K562 (cell line): ENCODE results near the gene C9orf50. TPM values are rescaled to one million over a fixed set of nuclear protein-coding genes. Genes with fewer than 3 reads are reported as not detected.

Experiments
- ATAC-seq: fragments of 200-7000 bp; cut with Tn5 transposase; 3 replicates; pipeline ENCODE4 v1.9.1; 2020; ENCODE audit warnings: moderate library complexity
- BruUV-seq: library from RNA; stranded (reverse); fragments of 400-500 nt; replicated peaks from 2 replicates; lab custom pipeline; 2021; lab: Mats Ljungman, UMichigan
- CTCF ChIA-PET: fragments of 300-600 bp; formaldehyde crosslinking; extraction: SDS; loops from one replicate; lab custom pipeline; 2021; ENCODE audit warnings: low intra/inter-chr PET ratio; lab: Yijun Ruan, JAX
- POLR2A ChIA-PET: fragments of 300-600, 350-650 bp; sonication (Branson Sonifier 250); formaldehyde crosslinking; extraction: SDS; loops from one replicate; lab custom pipeline; 2021; ENCODE audit warnings: antibody characterized with exemption, inconsistent platforms; lab: Yijun Ruan, JAX
- DNase-seq, 4 experiments: peaks; one replicate each; pipeline versions ENCODE4 v3.0.0 to v3.0.0-alpha.2; 2011 to 2018; ENCODE audit warnings: low spot score in 3 of 4, mixed read lengths in 3 of 4; ENCODE audit errors: extremely low read depth in 1 of 4
- FAIRE-seq: peaks from 2 replicates; lab custom pipeline; 2011; peaks lifted over from hg19 to GRCh38; lab: Jason Lieb, UNC
- H2AFZ ChIP-seq: 2 replicates; pipeline ENCODE4 v1.6.0; 2011; ENCODE audit warnings: low read depth, low read length, control low read depth, inconsistent platforms
- H3K27ac ChIP-seq: fragments of 200-600 bp; 3 replicates; pipeline ENCODE4 v1.8.0; 2011; ENCODE audit warnings: low read depth, mild to moderate bottlenecking, control low read depth, inconsistent platforms, low read length, moderate library complexity, mixed read lengths; ENCODE audit errors: extremely low read depth
- H3K27me3 ChIP-seq, 2 experiments: fragments of 300-600 bp in 1 of 2; 2 replicates in 1 of 2; 3 replicates in 1 of 2; pipeline versions ENCODE4 v1.6.0 to v1.8.0; 2011; ENCODE audit warnings: inconsistent platforms in 2 of 2, low read length in 2 of 2, mild to moderate bottlenecking in 1 of 2, mixed read lengths in 1 of 2, moderate library complexity in 1 of 2; ENCODE audit not compliant: control insufficient read depth in 2 of 2, insufficient read depth in 2 of 2
- H3K36me3 ChIP-seq: fragments of 300-600 bp; 3 replicates; pipeline ENCODE4 v1.8.0; 2011; ENCODE audit warnings: mild to moderate bottlenecking, low read length, inconsistent platforms; ENCODE audit not compliant: control insufficient read depth, insufficient read depth
- H3K4me1 ChIP-seq, 2 experiments: fragments of 200-600 bp in 1 of 2; replicated peaks in 1 of 2; 2 replicates in 1 of 2; 3 replicates in 1 of 2; pipeline versions ENCODE4 v1.5.1 to v1.8.0; 2011; ENCODE audit warnings: inconsistent platforms in 2 of 2, low read length in 2 of 2, mild to moderate bottlenecking in 1 of 2, mixed read lengths in 1 of 2, moderate library complexity in 1 of 2; ENCODE audit not compliant: control insufficient read depth in 2 of 2, insufficient read depth in 2 of 2
- H3K4me2 ChIP-seq: 2 replicates; pipeline ENCODE4 v1.6.1; 2011; ENCODE audit warnings: low read length, control low read depth, inconsistent platforms, mixed read lengths; ENCODE audit not compliant: insufficient read depth
- H3K4me3 ChIP-seq: fragments of 200-600 bp; sonication (generic), shearing (Covaris generic); 2 replicates; pipeline ENCODE4 v1.5.1; 2016; ENCODE audit warnings: control low read depth, inconsistent platforms
- H3K79me2 ChIP-seq: fragments of 200-600 bp; 3 replicates; pipeline ENCODE4 v1.8.0; 2011; ENCODE audit warnings: low read length, inconsistent platforms; ENCODE audit not compliant: control insufficient read depth, insufficient read depth
- H3K9ac ChIP-seq, 2 experiments: 2 replicates each; pipeline versions ENCODE4 v1.6.0 to v1.6.1; 2011; ENCODE audit warnings: low read depth in 2 of 2, low read length in 2 of 2, control low read depth in 1 of 2, inconsistent platforms in 1 of 2, mild to moderate bottlenecking in 1 of 2, mixed read lengths in 1 of 2; ENCODE audit not compliant: insufficient read depth in 1 of 2
- H3K9me1 ChIP-seq: one replicate; pipeline ENCODE4 v1.6.0; 2011; ENCODE audit warnings: inconsistent platforms, mild to moderate bottlenecking, low read length, moderate library complexity; ENCODE audit not compliant: control insufficient read depth, insufficient read depth
- H3K9me3 ChIP-seq: replicated peaks from 2 replicates; pipeline ENCODE4 v1.5.1; 2011; ENCODE audit warnings: low read depth, low read length, inconsistent platforms; ENCODE audit not compliant: control insufficient read depth, insufficient read depth
- H4K20me1 ChIP-seq: replicated peaks from 2 replicates; pipeline ENCODE4 v1.6.1; 2011; ENCODE audit warnings: low read length, inconsistent platforms, mixed read lengths; ENCODE audit not compliant: control insufficient read depth, insufficient read depth
- CBX3 ChIP-seq, 2 experiments: IDR thresholded peaks; 1 replicate in 1 of 2; 2 replicates in 1 of 2; pipeline ENCODE4 v1.6.1; 2012; ENCODE audit warnings: inconsistent platforms in 2 of 2, low read length in 2 of 2, borderline replicate concordance in 1 of 2, control low read depth in 1 of 2
- MBD2 ChIP-seq: sonication (generic); IDR thresholded peaks from 2 replicates; pipeline ENCODE4 v1.6.1; 2016; ENCODE audit warnings: low read depth, borderline replicate concordance
- ZNF197 ChIP-seq: fragments of 200-800 bp; sonication (Bioruptor generic); IDR thresholded peaks from 2 replicates; pipeline ENCODE4 v1.6.1; 2016; ENCODE audit warnings: low read depth, missing genetic modification characterization, missing compliant biosample characterization
- ZNF316 ChIP-seq: fragments of 450-650 bp; IDR thresholded peaks from 2 replicates; pipeline ENCODE4 v1.6.1; 2016
- WGBS: fragments of 100-300 bp; shearing (Covaris generic); methylation state at CpG from one replicate; pipeline ENCODE4 v1.1.6; 2016; ENCODE audit warnings: low coverage, mixed read lengths; ENCODE audit not compliant: insufficient coverage; ENCODE audit errors: missing lambda C conversion rate; 5-methylcytosine and 5-hydroxymethylcytosine counted together
- in situ Hi-C: fragments of 300-500 bp; cut with MboI; formaldehyde crosslinking; loops from 4 replicates; pipeline ENCODE4 v1.15.0; 2018; ENCODE audit warnings: inconsistent platforms, mixed read lengths
- intact Hi-C: fragments of 100-400 bp; cut with micrococcal nuclease; formaldehyde crosslinking; loops from 2 replicates; pipeline ENCODE4 v1.14.2; 2022
- polyA plus RNA-seq, 8 experiments: library from polyadenylated mRNA; depleted of rRNA in 4 of 8; stranded (reverse) in 5 of 8; unstranded in 3 of 8; fragments of >200 nt; fragmentation: Nextera tagmentation in 2 of 8; fragmentation: Illumina TruSeq in 1 of 8; extraction: Ambion mirVana in 2 of 8; extraction: Trizol in 1 of 8; gene quantifications; 2 replicates each; pipeline versions ENCODE4 v1.2.1 to v1.2.3, GENCODE V29; 2011 to 2014; ENCODE audit warnings: inconsistent platforms in 1 of 8, missing spikeins in 1 of 8
- total RNA-seq, 7 experiments: library from RNA; depleted of rRNA in 6 of 7; stranded (reverse); fragments of >200 nt in 6 of 7; fragmentation: Illumina TruSeq in 2 of 7; extraction: Trizol in 2 of 7; gene quantifications; 2 replicates each; pipeline versions ENCODE4 v1.2.1 to v1.2.3, GENCODE V29; 2011 to 2021; ENCODE audit warnings: low replicate concordance in 1 of 7
- TF ChIP-seq, protein P1 (sequence below): sonication (generic); formaldehyde crosslinking; IDR thresholded peaks from 2 replicates; pipeline ENCODE4 v1.9.0; 2022; ENCODE audit warnings: mild to moderate bottlenecking, missing genetic modification reagents
- TF ChIP-seq, protein P2 (sequence below), 2 experiments: fragments of 150-350 bp in 1 of 2; IDR thresholded peaks; 2 replicates each; pipeline ENCODE4 v1.6.1; 2012 to 2016; ENCODE audit warnings: low read depth in 2 of 2, low read length in 2 of 2, mild to moderate bottlenecking in 1 of 2, moderate library complexity in 1 of 2

The C9orf50 gene
- total and polyA plus RNA-seq, 9 of the 15 experiments (the other 6 are each of a cell fraction or from before 2014, with no cell fraction given) = not detected

DNA sequence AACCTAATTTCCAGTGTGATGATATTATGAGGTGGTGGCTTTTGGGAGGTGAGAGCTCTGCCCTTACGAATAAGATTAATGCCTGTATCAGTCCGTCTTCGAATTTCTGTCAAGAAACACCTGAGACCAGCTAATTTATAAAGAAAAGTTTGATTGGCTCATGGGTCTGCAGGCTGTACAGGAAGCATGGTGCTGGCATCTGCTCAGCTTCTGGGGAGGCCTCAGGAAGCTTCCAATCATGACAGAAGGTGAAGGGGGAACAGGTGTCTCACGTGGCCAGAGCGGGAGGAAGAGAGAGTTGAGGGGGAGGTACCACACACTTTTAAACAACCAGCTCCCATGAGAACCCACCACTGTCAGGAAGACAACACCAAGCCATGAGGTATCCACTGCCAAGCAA lies 46.9 kb downstream of the C9orf50 start (continued):
- TF ChIP-seq, protein P1, sequence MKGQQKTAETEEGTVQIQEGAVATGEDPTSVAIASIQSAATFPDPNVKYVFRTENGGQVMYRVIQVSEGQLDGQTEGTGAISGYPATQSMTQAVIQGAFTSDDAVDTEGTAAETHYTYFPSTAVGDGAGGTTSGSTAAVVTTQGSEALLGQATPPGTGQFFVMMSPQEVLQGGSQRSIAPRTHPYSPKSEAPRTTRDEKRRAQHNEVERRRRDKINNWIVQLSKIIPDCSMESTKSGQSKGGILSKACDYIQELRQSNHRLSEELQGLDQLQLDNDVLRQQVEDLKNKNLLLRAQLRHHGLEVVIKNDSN = no peak
- no peak for TF ChIP-seq ZNF197 (CRISPR knock-in tag)
- TF ChIP-seq ZNF316 = peak; percentile 78
- TF ChIP-seq, protein P2, sequence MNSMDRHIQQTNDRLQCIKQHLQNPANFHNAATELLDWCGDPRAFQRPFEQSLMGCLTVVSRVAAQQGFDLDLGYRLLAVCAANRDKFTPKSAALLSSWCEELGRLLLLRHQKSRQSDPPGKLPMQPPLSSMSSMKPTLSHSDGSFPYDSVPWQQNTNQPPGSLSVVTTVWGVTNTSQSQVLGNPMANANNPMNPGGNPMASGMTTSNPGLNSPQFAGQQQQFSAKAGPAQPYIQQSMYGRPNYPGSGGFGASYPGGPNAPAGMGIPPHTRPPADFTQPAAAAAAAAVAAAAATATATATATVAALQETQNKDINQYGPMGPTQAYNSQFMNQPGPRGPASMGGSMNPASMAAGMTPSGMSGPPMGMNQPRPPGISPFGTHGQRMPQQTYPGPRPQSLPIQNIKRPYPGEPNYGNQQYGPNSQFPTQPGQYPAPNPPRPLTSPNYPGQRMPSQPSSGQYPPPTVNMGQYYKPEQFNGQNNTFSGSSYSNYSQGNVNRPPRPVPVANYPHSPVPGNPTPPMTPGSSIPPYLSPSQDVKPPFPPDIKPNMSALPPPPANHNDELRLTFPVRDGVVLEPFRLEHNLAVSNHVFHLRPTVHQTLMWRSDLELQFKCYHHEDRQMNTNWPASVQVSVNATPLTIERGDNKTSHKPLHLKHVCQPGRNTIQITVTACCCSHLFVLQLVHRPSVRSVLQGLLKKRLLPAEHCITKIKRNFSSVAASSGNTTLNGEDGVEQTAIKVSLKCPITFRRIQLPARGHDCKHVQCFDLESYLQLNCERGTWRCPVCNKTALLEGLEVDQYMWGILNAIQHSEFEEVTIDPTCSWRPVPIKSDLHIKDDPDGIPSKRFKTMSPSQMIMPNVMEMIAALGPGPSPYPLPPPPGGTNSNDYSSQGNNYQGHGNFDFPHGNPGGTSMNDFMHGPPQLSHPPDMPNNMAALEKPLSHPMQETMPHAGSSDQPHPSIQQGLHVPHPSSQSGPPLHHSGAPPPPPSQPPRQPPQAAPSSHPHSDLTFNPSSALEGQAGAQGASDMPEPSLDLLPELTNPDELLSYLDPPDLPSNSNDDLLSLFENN (IDR thresholded peaks at IDR 0.05; ENCODE audit: low read depth in 2 of 2, low read length in 2 of 2) = no peak

DNA sequence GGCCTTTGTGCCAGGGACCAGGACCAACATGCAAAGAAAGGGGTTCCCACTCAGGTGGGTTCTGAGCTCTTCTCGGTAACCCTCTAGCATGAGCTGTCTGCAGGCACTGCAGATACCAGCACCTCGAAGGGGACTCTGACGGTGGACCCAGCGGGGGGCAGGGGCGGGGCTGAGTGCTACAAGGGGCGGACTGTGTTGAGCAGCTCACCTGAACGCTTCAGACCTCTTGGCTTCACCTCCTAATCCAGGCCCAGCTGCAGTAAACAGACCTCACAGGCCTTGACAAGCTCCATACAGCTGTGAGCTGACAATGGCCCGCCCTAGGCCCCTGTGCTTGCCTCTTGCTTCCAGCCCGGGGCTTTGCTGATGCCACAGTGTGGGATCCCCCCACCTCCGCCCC lies 48.4 kb downstream of the C9orf50 start:
- in situ Hi-C loops = no loop called here
- BruUV-seq = no TSS peak
- FAIRE-seq = no peak

More for the DNA sequence above, 48.4 kb downstream of the C9orf50 start:
- intact Hi-C loops = no loop called here
- DNase-seq (no peak), ATAC-seq (no peak)
- H3K9me3 ChIP-seq = peaks cover 1% of the 10 kb centered on the region
- H3K36me3 ChIP-seq = no peaks in the 10 kb centered on the region
- no peak overlapping the region for H2AFZ ChIP-seq
- no peaks in the 10 kb centered on the region for H3K27me3 ChIP-seq
- no peak overlapping the region for H3K4me3 ChIP-seq
- no peaks in the 10 kb centered on the region for H3K79me2 ChIP-seq
- H3K4me1 ChIP-seq = peaks cover 27 to 54% of the 10 kb centered on the region in 2 experiments
- no peaks in the 10 kb centered on the region for H3K9me1 ChIP-seq
- no peak overlapping the region for H3K9ac ChIP-seq
- no peaks in the 10 kb centered on the region for H4K20me1 ChIP-seq
- H3K4me2 ChIP-seq = no peak overlapping the region
- 82% methylated on average over 7 of the region's 10 CpGs for WGBS
- POLR2A ChIA-PET = interaction anchor here (1.9 kb wide), 1 partner anchor 26 kb away, joined by 6 read pairs; no protein-coding TSS in a partner anchor
- no peak overlapping the region for H3K27ac ChIP-seq
- no peak for TF ChIP-seq MBD2
- TF ChIP-seq CBX3 (IDR thresholded peaks at IDR 0.05; ENCODE audit: borderline replicate concordance in 1 of 2, low read length in 2 of 2) = 0 out of 3 replicates have a peak, but pooled peaks of 1 of the 2 experiments have one; percentile 6
- TF ChIP-seq, all 486 proteins: peak for 1
- CTCF ChIA-PET = no interaction called here
